Umbilical cord (tissue), 2 donors: ENCODE results near the gene RALGAPA1. TPM values are rescaled to one million over a fixed set of nuclear protein-coding genes. Genes with fewer than 3 reads are reported as not detected.

Experiments used
- DNase-seq: peaks from one replicate; pipeline ENCODE4 v3.0.0-alpha.2; 2015; ENCODE audit warnings: low spot score
- total RNA-seq: library from RNA; depleted of rRNA; stranded (reverse); fragments of >200 nt; gene quantifications from one replicate; pipeline ENCODE4 v1.2.3, GENCODE V29; 2014; ENCODE audit warnings: low replicate concordance; ENCODE audit not compliant: insufficient read depth

The RALGAPA1 gene
- total RNA-seq, 1 donor from 2014 or later: 69.1 TPM

GRCh38 chr14:35492569-35493014 is 316.5 kb downstream of the RALGAPA1 start:
- no peak for DNase-seq

Other genes with a start within 250 kb of the RALGAPA1 start
- gene BRMS1L, start 17.0 kb upstream of the RALGAPA1 start, total RNA-seq: 12.0 TPM